Osteocyte (in vitro differentiated cells): Measurements from ENCODE around the gene PHF19. TPM values are rescaled to one million over a fixed set of nuclear protein-coding genes. Genes with fewer than 3 reads are reported as not detected.
A peak's percentile ranks its signal among the peaks of the same experiment; 100 is the strongest.

Source experiments
- DNase-seq: peaks from one replicate; pipeline ENCODE4 v3.0.0; 2021; ENCODE audit warnings: mixed read lengths; ENCODE audit not compliant: unreplicated experiment; ENCODE audit errors: extremely low spot score
- H3K27ac Mint-ChIP-seq: one replicate; pipeline ENCODE4 v1.8.0; 2021; ENCODE audit warnings: mild to moderate bottlenecking, mixed read lengths; ENCODE audit not compliant: unreplicated experiment
- H3K27me3 Mint-ChIP-seq: one replicate; pipeline ENCODE4 v1.8.0; 2021; ENCODE audit warnings: mixed read lengths; ENCODE audit not compliant: unreplicated experiment
- H3K36me3 Mint-ChIP-seq: one replicate; pipeline ENCODE4 v1.8.0; 2021; ENCODE audit warnings: mixed read lengths; ENCODE audit not compliant: unreplicated experiment
- H3K4me1 Mint-ChIP-seq: one replicate; pipeline ENCODE4 v1.8.0; 2021; ENCODE audit warnings: mixed read lengths; ENCODE audit not compliant: unreplicated experiment
- H3K4me3 Mint-ChIP-seq: one replicate; pipeline ENCODE4 v1.8.0; 2021; ENCODE audit warnings: mild to moderate bottlenecking, moderate library complexity, mixed read lengths; ENCODE audit not compliant: unreplicated experiment
- H3K9me3 Mint-ChIP-seq: one replicate; pipeline ENCODE4 v1.8.0; 2021; ENCODE audit warnings: mixed read lengths; ENCODE audit not compliant: unreplicated experiment
- total RNA-seq: library from RNA; stranded (reverse); gene quantifications from 2 replicates; pipeline ENCODE4 v1.2.1, GENCODE V29; 2021
- TF ChIP-seq, protein P1 (sequence below): fragments of 200-600 bp; sonication (generic); IDR thresholded peaks from 2 replicates; pipeline ENCODE4 v1.5.0; 2021; ENCODE audit warnings: antibody characterized with exemption, mild to moderate bottlenecking, moderate library complexity

Gene PHF19
- total RNA-seq, 1 donor from 2014 or later: 194 TPM

DNA sequence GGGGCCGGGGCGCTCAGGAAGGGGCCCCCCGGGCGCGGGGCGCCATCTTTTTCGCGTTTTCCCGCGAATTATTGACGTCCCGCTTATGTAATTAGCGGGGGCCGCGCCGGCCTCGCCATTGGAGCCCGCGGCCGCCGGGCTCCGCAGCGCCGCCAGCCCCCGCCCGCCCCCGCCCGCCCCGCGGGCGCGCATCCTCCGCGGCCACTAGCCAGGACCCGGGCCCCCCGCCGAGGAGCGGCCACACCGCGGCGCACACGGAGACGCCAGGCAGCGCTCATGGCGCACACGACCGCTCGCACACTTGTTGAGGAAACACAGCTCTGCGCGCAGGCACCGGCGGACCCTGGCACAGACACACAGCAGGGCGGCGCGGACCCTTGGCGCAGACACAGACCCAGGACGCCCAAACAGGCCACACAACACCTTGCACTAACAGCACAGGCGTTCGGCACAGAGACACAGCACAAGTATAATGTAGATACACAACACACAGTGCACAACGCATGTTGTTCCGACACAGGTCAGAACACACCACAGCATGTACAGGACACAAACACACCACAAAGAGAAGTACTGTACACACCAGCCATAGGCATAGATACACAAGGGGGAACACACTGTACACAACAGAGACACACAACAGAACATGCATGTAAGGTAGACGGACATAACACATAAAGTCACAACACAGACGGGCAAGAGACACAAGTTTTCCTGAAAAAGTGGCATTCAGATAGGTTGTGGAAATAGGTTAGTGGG lies 467 bp upstream of the PHF19 start:
- Mint-ChIP-seq H3K27ac (peak overlapping the region; percentile 58), H3K4me1 (peaks cover 51% of the 10 kb centered on the region), H3K27me3 (no peaks in the 10 kb centered on the region), H3K9me3 (no peaks in the 10 kb centered on the region), H3K36me3 (peaks cover 26% of the 10 kb centered on the region), H3K4me3 (peak overlapping the region; percentile 80)
- peak; percentile 87 for DNase-seq
- TF ChIP-seq, protein P1, sequence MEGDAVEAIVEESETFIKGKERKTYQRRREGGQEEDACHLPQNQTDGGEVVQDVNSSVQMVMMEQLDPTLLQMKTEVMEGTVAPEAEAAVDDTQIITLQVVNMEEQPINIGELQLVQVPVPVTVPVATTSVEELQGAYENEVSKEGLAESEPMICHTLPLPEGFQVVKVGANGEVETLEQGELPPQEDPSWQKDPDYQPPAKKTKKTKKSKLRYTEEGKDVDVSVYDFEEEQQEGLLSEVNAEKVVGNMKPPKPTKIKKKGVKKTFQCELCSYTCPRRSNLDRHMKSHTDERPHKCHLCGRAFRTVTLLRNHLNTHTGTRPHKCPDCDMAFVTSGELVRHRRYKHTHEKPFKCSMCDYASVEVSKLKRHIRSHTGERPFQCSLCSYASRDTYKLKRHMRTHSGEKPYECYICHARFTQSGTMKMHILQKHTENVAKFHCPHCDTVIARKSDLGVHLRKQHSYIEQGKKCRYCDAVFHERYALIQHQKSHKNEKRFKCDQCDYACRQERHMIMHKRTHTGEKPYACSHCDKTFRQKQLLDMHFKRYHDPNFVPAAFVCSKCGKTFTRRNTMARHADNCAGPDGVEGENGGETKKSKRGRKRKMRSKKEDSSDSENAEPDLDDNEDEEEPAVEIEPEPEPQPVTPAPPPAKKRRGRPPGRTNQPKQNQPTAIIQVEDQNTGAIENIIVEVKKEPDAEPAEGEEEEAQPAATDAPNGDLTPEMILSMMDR: peak; percentile 8

DNA sequence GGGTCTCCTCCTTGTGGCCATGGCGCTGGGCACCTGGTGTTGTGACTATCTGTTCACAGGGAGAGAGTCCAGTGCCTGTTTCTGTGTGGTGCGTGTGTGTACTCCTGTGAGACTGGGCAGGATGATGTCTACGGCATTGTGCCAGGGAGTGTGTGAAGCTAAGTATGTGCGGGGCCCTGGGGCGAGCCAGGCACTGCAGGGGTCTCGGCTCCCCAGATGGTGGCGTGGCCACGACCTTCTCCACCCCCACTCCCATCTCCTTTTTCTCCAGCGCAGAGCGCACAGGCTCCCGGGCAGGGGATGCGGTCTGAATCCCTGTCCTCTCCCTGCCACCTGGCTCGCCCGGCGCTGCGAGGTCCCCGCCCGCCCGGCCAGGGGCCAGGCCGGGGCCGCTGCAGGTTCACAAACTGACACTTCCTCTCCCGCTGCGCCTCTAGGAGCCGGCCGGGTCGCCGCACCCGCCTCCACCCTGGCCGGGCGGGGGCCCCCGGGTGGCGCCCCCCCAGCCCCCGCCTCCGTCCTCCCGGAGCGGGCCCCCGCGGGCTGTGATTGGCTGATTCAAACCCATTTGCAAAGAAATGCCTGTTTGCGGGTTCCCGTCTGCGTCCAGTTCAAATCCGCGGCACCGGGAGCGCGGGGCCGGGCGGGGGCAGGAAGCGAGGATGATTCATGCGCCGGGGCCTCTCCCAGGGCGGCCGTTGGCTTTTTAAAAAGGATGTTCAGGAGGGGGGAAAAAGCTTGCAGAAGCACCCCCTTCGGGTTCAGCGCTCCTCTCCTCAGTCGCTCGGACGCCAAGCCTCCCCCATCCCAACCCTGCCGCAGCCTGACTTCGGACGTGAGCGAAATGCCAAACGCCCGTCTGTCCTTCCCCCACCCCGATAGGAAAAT lies 790 bp downstream of the PHF19 start:
- no peaks in the 10 kb centered on the region for H3K27me3 Mint-ChIP-seq
- peaks cover 34% of the 10 kb centered on the region for H3K36me3 Mint-ChIP-seq
- H3K4me3 Mint-ChIP-seq: peak overlapping the region; percentile 79
- H3K27ac Mint-ChIP-seq: peak overlapping the region; percentile 97
- no peaks in the 10 kb centered on the region for H3K9me3 Mint-ChIP-seq
- peaks cover 55% of the 10 kb centered on the region for H3K4me1 Mint-ChIP-seq
- peak; percentile 94 for DNase-seq
- TF ChIP-seq, protein P1: no peak

DNA sequence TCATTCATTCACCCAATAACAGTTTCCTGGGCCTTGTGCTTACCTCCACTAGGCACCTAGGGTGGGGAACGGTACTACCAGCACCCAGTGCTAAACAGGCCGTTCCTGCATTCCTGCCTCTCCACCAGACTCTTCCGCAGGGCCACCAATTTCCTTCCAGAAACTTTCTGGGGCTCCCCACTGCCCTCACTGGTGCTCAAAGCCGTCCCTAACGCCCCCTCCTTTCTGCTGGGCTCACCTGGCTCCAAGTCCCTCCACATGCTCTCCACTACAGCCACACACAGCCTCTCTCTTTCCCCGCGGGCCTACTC lies 1.4 kb downstream of the PHF19 start:
- Mint-ChIP-seq H3K4me3 (peak overlapping the region; percentile 79), H3K9me3 (no peaks in the 10 kb centered on the region), H3K4me1 (peaks cover 56% of the 10 kb centered on the region), H3K27ac (peak overlapping the region; percentile 97), H3K27me3 (no peaks in the 10 kb centered on the region), H3K36me3 (peaks cover 37% of the 10 kb centered on the region)
- TF ChIP-seq, protein P1: no peak
- no peak for DNase-seq

DNA sequence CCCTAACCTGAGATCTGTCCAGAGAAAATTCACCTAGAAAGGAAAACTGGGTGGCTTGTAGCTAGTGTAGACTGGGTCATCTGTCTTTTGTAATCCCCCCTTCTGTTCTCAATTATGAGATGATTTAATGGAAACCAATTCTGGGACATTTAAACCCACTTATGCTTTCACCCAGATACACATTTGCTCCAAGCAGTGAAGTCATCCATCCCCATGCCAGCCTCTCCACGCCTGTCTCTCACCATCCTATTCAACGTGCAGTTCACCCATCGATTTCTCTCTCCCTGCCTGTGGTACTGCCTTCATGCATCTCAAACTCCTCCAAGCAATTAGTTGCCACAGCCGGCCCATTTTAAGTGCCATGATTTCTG lies 1.8 kb downstream of the PHF19 start:
- no peak for DNase-seq
- Mint-ChIP-seq H3K4me3 (peak overlapping the region; percentile 79), H3K27me3 (no peaks in the 10 kb centered on the region), H3K27ac (peak overlapping the region; percentile 97), H3K9me3 (no peaks in the 10 kb centered on the region), H3K4me1 (peaks cover 58% of the 10 kb centered on the region), H3K36me3 (peaks cover 37% of the 10 kb centered on the region)
- TF ChIP-seq, protein P1: no peak
